Astrocyte of the spinal cord (primary cell): ENCODE data around the gene LMTK3.

Source experiments
- DNase-seq: peaks from one replicate; pipeline ENCODE4 v3.0.0; 2011; ENCODE audit warnings: low read depth, low spot score
- H3K4me3 ChIP-seq: 2 replicates; pipeline ENCODE4 v1.5.1; 2011; ENCODE audit warnings: low read depth, mild to moderate bottlenecking, low read length, moderate library complexity
- CTCF ChIP-seq: IDR thresholded peaks from 2 replicates; pipeline ENCODE4 v1.5.1; 2012; ENCODE audit warnings: low read depth, mild to moderate bottlenecking, low read length, inconsistent platforms
- in situ Hi-C: cut with HindIII; loops from 2 replicates; pipeline ENCODE4 v1.10.0; 2017; ENCODE audit warnings: low sequenced_read_pairs

Gene LMTK3

GRCh38 chr19:48465215-48465614 is 46.4 kb downstream of the LMTK3 start:
- no peak for TF ChIP-seq CTCF
- no peak overlapping the region for H3K4me3 ChIP-seq
- in situ Hi-C loops = no loop called here
- DNase-seq = no peak

GRCh38 chr19:48461982-48462655 is 49.5 kb downstream of the LMTK3 start:
- TF ChIP-seq CTCF = no peak
- H3K4me3 ChIP-seq = no peak overlapping the region
- in situ Hi-C loops = no loop called here
- DNase-seq = no peak

DNA sequence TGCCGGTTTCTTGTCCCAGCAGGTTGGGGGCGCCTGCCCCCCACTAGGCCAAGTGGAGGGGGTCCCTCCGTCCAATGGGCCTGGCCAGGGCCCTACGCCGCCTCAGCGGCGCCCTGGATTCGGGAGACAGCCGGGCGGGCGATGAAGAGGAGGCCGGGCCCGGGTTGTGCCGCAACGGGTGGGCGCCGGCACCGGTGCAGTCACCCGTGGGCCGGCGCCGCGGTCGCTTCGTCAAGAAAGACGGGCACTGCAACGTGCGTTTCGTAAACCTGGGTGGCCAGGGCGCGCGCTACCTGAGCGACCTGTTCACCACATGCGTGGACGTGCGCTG is 50.0 kb downstream of the LMTK3 start:
- TF ChIP-seq CTCF = no peak
- in situ Hi-C loops = no loop called here
- no peak overlapping the region for H3K4me3 ChIP-seq
- no peak for DNase-seq

DNA sequence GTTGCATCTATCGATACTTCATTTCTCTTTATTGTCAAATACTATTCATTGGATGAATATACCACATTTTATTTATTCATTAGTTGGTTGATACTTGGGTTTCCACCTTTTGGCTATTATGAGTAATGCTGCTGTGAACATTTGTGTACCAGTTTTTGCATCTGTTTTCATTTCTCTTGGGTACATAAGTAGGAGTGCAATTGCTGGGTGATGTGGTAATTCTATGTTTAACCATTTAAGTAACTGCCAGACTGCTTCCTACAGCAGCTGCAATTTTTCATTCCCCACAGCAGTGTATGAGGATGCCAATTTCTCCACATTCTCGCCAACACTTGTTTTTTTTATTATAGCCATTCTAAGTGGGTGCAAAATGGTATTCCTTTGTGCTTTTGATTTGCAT is 53.6 kb downstream of the LMTK3 start:
- in situ Hi-C loops = no loop called here
- TF ChIP-seq CTCF = no peak
- no peak overlapping the region for H3K4me3 ChIP-seq

GRCh38 chr19:48456864-48457263 is 54.8 kb downstream of the LMTK3 start:
- DNase-seq = no peak
- no peak overlapping the region for H3K4me3 ChIP-seq
- in situ Hi-C loops = no loop called here
- TF ChIP-seq CTCF = no peak

More for the DNA sequence above, 53.6 kb downstream of the LMTK3 start:
- DNase-seq = no peak

DNA sequence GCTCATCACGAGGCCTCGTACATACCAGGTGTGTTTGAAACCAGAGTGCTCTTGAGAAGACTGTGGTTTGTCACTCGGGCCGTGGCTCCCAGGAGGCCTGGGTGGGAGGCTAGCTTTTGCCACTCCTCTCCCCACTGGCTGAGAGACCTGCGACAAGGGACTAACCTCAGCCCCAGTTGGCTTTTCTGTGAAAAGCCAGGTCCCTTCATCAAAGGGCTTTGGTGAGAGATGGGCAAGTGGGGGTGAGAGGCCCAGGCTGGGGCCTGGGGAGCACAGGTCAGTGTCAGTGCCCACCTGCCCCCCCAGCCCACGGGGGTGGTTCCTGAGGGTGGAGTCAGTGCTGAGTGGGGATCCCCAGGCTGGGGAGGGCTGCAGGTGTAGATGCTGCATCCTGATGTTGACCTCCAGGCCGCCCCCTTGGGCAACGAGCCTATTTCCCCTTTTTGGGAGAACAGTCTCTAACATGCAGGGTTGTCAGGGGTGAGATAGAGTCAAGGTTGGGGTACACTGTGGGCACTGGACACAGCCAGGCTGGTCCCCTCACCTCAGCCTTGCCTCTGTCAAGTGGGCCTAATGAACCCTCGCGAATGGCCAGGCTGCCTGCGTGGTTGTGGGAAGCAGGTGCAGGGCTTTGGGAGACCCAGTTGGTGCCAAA is 55.6 kb downstream of the LMTK3 start:
- in situ Hi-C loops = no loop called here
- DNase-seq = no peak
- TF ChIP-seq CTCF = no peak
- no peak overlapping the region for H3K4me3 ChIP-seq
